Measurements from ENCODE around the gene MYD88.
"Not testable (repeated sequence)": the region's sequence is repeated elsewhere in the genome, so short reads cannot be mapped to it uniquely, and the experiment has no call there.

The MYD88 gene

DNA sequence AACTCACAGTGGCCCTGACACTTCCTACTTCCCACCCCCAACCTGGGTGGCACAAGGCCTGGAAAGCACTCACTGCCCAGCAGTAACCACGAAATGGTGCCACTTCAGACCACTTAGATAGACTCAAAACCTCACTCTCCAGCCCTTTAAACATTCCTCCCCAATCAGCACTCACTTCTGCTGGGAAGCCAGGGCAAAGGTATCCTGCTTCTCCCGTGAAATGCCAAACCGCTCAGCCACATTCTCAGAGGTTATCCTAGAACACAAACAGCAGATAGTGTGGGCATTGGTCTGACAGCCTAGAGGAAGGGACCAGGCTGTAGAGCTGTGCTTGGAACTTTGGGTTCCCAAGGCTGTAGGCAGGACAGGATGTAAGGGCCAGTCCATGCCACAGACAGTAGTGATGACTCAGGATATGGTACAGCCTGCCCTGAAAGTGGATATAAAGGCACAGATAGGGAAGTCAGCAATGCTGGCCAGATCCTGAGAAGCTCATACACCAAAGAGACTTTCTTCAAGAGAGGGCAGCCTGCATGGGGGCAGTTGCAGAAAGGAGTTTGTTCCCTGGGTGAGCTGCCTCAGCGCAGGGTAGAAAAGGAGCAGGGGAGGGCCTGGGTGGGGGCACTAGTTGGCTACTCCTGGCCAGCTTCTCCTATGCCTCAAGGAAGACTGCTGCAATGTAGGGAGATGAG, 10.7 kb upstream of the MYD88 start:
- no peak overlapping the region for H3K9ac ChIP-seq (ENCODE audit: low read depth, low read length)
- peaks cover 29% of the 10 kb centered on the region for H3K36me3 ChIP-seq (ENCODE audit: insufficient read depth, low read length)
- no peaks in the 10 kb centered on the region for H3K9me3 ChIP-seq (ENCODE audit: control insufficient read depth, insufficient read depth, low read length)
- no peaks in the 10 kb centered on the region for H3K4me1 ChIP-seq (ENCODE audit: insufficient read depth, low read length)

DNA sequence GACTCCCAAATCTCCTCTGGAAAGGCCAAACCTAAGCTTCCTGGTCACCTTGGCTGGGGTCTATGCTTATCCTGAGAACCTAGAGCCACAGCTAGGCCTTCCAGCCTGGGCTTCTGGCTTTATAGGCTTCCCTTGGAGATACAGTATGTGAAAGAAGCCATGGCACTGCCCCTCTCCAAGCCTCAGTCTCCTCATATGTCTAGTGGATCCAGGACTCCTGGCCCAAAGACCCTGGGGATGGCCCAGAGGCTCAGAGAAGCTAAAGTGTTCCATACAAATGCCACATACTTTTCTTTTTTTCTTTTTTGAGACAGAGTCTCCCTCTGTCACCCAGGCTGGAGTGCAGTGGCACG, 10.2 kb upstream of the MYD88 start:
- Histone ChIP-seq H3K4me1 (ENCODE audit: insufficient read depth, low read length) (no peaks in the 10 kb centered on the region), H3K9ac (ENCODE audit: low read depth, low read length) (no peak overlapping the region), H3K9me3 (ENCODE audit: control insufficient read depth, insufficient read depth, low read length) (no peaks in the 10 kb centered on the region), H3K36me3 (ENCODE audit: insufficient read depth, low read length) (peaks cover 29% of the 10 kb centered on the region)

DNA sequence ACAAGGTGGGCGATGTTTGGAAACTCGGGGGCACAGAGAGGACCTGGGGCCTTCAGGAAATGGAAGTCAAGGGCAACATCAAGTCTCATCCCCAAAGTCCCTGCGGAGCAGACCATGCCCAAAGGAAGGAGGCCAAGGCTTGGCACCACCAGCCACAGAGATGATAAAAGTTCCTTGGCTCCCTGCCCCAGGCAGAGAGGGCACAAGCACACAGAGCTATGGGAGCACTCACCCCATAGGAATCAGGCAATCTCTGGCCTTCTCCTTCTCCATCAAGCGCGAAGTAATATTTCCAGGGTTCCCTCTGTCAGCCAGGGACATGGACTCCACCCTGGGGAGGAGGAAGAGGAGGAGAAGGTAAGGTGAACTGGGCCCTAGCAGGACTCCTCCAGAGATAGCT, 9.4 kb upstream of the MYD88 start:
- Histone ChIP-seq H3K9me3 (ENCODE audit: control insufficient read depth, insufficient read depth, low read length) (no peaks in the 10 kb centered on the region), H3K36me3 (ENCODE audit: insufficient read depth, low read length) (peaks cover 29% of the 10 kb centered on the region), H3K9ac (ENCODE audit: low read depth, low read length) (no peak overlapping the region), H3K4me1 (ENCODE audit: insufficient read depth, low read length) (no peaks in the 10 kb centered on the region)

DNA sequence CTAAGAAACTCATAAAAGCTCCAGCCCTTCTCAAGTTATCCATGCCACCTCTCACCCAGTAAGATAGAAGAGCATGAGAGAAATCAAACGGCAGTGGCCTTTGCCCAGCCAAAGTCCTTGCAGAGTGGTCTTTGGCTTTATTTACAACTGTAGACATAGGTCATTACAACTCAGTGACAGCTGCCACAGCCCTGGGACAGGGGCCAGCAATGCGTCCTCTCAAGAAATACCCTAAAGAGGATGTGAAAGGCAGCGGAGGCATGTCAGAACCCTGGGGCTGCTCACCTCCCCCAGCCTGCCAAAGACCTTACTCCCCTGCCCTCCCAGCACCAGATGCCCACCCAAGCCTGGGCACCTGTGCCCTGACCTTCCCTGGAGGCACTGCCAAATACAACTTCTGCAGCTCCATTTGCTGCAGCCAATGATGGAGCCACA, 7.8 kb upstream of the MYD88 start:
- H3K9me3 ChIP-seq (ENCODE audit: control insufficient read depth, insufficient read depth, low read length) = no peaks in the 10 kb centered on the region
- H3K9ac ChIP-seq (ENCODE audit: low read depth, low read length) = no peak overlapping the region
- H3K4me1 ChIP-seq (ENCODE audit: insufficient read depth, low read length) = no peaks in the 10 kb centered on the region
- H3K36me3 ChIP-seq (ENCODE audit: insufficient read depth, low read length) = peaks cover 23% of the 10 kb centered on the region

DNA sequence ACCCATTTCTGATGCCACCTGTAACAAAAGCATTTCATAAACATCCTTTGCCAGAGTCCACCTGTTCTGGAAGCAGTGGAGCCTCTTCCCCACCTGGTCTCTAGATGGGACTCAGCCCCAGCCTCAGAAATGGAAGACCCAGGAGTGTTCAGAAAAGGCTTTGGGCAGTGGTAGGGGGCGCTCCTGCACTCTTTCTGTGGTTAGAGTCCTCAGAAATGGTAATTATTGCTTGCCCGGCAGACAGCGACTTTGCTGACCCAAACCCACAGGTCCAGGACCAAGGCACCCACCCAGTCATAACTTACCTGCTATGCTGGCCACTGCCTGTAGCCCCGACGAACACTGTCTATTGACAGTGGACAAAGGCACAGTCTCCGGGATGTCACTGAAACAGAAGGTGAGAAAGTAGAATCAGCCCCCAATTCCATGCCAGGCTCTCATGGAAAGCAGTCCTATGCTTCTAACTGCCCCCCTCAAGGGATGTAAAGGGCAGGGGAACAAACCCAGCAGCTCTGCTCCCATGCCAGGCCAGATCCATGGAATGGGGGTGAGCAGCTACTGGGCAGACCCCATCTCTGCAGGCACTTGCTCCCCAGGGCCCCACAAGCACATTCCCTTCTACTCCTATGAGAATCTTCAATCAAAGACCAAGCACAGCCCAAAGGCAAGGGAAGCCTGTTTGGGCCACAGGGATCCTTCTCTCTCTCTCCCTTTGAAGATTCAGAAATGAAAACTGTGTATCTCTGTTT, 6.7 kb upstream of the MYD88 start:
- H3K9me3 ChIP-seq (ENCODE audit: control insufficient read depth, insufficient read depth, low read length) = no peaks in the 10 kb centered on the region
- no peak overlapping the region for H3K9ac ChIP-seq (ENCODE audit: low read depth, low read length)
- no peaks in the 10 kb centered on the region for H3K4me1 ChIP-seq (ENCODE audit: insufficient read depth, low read length)
- peaks cover 23% of the 10 kb centered on the region for H3K36me3 ChIP-seq (ENCODE audit: insufficient read depth, low read length)

DNA sequence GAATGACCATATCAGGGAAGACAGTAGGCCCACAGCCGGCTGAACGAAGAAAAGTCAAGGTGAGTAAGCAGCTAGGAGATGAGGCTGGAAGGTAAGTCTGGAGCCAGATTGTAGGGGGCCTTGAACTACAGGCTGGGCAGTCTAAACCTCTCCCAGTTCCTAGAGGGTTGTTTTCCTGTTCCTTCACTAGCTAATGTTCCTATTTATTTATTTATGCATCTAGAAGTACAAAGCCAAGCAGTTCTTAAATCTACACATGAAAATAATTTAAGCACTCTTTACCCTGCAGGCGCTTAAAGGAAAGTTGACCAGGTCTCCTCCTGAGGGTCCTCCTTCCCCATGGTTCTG, 5.3 kb upstream of the MYD88 start:
- peaks cover 11% of the 10 kb centered on the region for H3K36me3 ChIP-seq (ENCODE audit: insufficient read depth, low read length)
- H3K9ac ChIP-seq (ENCODE audit: low read depth, low read length) = no peak overlapping the region
- no peaks in the 10 kb centered on the region for H3K4me1 ChIP-seq (ENCODE audit: insufficient read depth, low read length)
- H3K9me3 ChIP-seq (ENCODE audit: control insufficient read depth, insufficient read depth, low read length) = no peaks in the 10 kb centered on the region

DNA sequence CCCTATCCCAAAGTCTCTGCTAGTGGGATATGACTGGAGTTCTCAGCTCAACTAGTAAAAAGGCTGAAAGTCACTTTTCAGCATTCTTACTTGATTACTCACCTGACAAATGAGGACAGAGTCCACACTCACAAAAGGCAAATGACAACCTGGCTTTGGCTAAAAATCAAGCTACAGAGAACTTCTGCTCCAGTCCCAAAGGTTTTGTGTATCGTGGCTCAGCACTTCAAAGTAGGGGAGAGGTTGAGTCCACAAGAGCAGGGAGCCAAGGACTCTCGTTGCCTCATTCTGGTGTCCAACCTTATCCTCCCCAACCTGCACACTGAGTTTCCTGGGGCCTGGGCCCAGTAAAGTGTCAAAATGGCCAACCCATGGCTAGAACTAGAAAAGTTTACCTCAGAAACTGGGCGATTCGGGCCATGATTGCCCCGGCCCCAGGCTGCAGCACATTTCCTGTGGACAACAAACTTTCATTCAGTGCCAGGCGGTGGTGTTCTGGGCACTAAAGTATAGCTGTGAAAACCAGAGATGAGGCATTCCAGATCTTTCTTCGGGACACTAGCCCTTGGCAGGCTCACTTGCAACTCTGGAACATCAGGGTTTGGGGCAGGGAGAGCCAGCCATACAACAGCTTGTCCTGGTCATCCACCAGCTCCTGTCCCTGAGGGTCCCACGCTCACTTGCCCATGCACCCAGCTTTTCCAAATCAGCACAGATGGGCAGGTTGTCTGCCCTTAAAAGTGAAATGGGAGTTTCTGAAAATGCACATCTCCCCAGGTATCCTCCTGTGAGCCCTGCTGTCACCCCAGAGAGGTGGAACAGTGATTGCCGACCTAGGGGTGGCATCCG, 4.7 kb upstream of the MYD88 start:
- Histone ChIP-seq H3K9ac (ENCODE audit: low read depth, low read length) (no peak overlapping the region), H3K9me3 (ENCODE audit: control insufficient read depth, insufficient read depth, low read length) (no peaks in the 10 kb centered on the region), H3K36me3 (ENCODE audit: insufficient read depth, low read length) (peaks cover 9% of the 10 kb centered on the region; the same call in 1 of the 2 replicates), H3K4me1 (ENCODE audit: insufficient read depth, low read length) (no peaks in the 10 kb centered on the region)

DNA sequence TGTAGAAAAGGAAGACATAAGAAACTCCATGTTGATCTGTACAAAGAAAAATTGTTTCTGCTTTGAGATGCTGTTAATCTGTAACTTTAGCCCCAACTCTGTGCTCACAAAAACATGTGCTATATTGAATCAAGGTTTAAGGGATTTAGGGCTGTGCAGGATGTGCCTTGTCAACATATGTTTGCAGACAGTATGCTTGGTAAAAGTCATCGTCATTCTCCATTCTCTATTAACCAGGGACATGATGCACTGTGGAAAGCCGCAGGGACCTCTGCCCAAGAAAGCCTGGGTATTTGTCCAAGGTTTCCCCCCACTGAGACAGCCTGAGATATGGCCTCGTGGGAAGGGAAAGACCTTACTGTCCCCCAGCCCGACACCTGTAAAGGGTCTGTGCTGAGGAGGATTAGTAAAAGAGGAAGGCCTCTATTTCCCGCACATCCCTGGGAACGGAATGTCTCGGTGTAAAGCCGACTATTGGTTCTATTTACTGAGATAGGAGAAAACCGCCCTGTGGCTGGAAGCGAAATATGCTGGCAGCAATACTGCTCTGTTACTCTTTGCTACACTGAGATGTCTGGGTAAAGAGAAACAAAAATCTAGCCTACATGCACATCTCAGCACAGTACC, 3.8 kb upstream of the MYD88 start:
- H3K36me3 ChIP-seq (ENCODE audit: insufficient read depth, low read length); H3K9ac ChIP-seq (ENCODE audit: low read depth, low read length); H3K4me1 ChIP-seq (ENCODE audit: insufficient read depth, low read length); H3K9me3 ChIP-seq (ENCODE audit: control insufficient read depth, insufficient read depth, low read length): not testable (repeated sequence)

DNA sequence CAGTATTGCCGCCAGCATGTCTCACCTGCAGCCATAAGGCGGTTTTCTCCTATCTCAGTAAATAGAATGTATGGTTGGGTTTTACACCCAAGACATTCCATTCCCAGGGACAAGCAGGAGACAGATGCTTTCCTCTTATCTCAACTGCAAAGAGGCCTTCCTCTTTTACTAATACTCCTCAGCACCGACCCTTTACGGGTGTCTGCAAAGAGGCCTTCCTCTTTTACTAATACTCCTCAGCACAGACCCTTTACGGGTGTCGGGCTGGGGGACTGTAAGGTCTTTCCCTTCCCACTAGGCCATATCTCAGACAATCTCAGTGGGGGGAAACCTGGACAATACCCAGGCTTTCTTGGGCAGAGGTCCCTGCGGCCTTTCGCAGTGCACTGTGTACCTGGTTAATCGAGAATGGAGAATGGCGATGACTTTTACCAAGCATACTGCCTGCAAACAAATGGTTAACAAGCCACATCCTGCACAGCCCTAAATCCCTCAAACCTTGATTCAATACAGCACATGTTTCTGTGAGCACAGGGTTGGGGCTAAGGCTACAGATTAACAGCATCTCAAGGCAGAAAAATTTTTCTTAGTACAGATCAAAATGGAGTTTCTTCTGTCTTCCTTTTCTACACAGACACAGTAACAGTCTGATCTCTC, 2.7 kb upstream of the MYD88 start:
- H3K9ac ChIP-seq (ENCODE audit: low read depth, low read length) = peak overlapping the region; percentile 86; the same call in 1 of the 2 replicates
- not testable (repeated sequence) for H3K4me1 ChIP-seq (ENCODE audit: insufficient read depth, low read length); H3K9me3 ChIP-seq (ENCODE audit: control insufficient read depth, insufficient read depth, low read length); H3K36me3 ChIP-seq (ENCODE audit: insufficient read depth, low read length)

DNA sequence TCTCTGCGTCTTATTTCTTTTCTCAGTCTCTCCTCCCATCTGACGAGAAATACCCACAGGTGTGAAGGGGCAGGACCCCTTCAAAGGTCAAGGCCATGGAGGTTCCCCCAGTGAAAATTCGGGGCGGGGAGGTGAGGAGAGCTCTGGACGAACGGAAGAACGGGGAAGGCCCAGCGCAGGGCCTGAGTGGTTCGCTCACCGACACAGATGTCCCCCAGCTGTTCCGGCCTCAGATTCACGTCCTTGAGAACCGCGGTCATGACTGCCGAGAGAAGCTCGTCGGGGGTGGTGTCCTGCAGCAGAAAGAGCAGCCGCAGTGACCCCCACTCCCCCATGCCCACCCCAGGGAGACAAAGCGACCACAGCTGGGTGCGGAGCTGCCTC, 2.1 kb upstream of the MYD88 start:
- H3K4me1 ChIP-seq (ENCODE audit: insufficient read depth, low read length) = no peaks in the 10 kb centered on the region; the same call in 1 of the 2 replicates
- peaks cover under 1% of the 10 kb centered on the region; the same call in 1 of the 2 replicates for H3K36me3 ChIP-seq (ENCODE audit: insufficient read depth, low read length)
- H3K9me3 ChIP-seq (ENCODE audit: control insufficient read depth, insufficient read depth, low read length) = no peaks in the 10 kb centered on the region
- peak overlapping the region; percentile 86 for H3K9ac ChIP-seq (ENCODE audit: low read depth, low read length)

DNA sequence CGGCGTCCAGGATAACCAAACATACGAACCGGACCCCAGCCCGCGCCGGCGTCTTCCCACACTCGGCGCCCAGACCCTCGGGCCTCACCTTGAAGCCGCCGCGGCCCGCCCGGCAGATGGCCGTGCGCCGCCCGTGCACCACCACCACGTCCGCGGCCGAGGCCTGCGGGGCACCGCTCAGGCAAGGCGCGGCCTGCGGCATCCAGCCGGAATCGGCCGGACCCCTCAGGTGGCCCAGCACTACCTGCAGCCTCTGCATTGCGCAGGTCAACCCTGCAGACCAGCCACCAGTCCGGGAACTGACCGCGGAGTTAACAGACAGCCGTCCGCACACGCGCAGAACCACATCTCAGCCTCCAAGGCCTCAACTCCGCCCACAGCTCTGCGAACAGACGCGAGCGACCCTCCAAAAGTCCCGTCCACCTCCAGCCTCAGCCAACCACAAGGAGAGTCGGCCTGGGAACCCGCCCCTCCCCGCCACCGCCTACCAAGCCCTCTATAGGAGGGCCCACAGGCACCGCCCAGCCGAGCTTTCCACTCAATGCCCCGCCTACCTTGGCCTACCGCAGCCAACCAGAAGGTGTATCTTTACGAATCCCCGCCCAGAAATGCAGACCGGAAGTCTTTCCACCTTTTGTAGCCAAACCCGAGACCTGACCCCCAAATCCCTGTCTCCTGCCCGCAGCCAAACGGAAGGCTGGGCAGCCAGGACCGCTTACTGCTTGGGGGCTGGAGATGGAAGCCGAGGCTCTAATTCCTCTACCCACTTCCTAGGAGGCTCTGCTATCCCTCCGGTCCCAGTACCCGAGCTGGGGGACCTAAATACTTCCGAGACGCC, 1.5 kb upstream of the MYD88 start, which contains the start of gene ACAA1:
TSS of gene ACAA1 (minus strand) at position 351 of the 838 bp plus-strand sequence. CDS start at position 259, 92 bp downstream.
- H3K9ac ChIP-seq (ENCODE audit: low read depth, low read length) = peak within 1 kb of the TSS; percentile 86
- no peaks in the 10 kb centered on the region; the same call in 1 of the 2 replicates for H3K4me1 ChIP-seq (ENCODE audit: insufficient read depth, low read length)
- H3K36me3 ChIP-seq (ENCODE audit: insufficient read depth, low read length) = no peaks in the 10 kb centered on the region
- H3K9me3 ChIP-seq (ENCODE audit: control insufficient read depth, insufficient read depth, low read length) = no peaks in the 10 kb centered on the region

DNA sequence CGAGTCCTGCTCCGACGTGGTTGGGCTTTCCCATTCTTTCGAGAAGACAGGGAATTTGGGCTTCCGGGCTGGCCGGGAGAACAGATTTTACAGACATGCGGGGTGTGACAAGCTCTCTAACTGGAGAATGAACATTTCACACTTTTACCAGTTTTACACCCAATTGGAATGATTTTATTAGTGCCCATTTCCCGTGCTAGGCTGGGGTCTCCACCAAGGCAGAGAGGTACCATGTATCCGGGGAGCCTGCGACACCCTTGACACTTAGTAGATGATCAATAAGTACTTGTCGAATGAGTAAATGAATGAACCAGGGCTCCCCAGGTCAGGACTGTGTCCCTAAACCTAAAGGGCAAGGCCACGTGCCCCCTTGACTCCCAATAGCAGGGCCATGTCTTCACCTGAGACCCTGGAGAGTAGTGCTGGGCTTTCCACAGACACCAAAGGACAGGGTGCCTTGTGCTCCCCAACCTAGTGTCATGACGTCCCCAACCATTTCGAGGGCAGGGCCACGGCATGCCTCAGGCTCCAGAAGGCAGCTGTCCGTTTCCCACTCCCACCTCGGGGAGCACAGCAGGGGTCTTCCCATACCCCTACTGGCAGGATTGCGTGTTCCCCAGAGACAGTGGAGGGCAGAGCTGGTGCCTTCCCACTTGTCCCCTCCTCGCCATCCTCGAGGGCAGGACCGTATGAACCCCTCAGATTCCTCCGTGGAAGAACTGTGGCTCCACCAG, 679 bp upstream of the MYD88 start:
- H3K9me3 ChIP-seq (ENCODE audit: control insufficient read depth, insufficient read depth, low read length) = no peaks in the 10 kb centered on the region
- peak overlapping the region; percentile 60 for H3K9ac ChIP-seq (ENCODE audit: low read depth, low read length)
- H3K36me3 ChIP-seq (ENCODE audit: insufficient read depth, low read length) = no peaks in the 10 kb centered on the region
- H3K4me1 ChIP-seq (ENCODE audit: insufficient read depth, low read length) = no peaks in the 10 kb centered on the region; the same call in 1 of the 2 replicates

DNA sequence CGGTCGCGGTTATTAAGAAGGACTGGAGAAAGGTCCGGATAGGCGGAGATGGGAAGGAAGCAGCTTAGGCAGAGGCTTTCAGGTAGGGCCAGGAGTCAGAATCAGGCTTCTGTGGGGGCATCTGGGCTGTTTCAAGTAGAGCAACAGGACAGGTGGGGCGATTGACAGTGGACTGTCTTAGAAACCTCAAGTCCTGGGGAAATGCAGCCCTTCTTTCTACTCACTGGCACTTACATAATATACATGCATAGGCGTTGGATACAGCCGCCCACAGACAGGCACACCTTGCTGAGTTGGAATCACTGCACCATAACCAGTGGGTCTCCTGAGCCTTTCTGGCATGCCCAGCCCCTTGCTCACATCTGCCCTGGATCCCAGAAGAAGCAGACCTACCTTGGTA, 730 bp downstream of the MYD88 start:
- peak overlapping the region; percentile 60 for H3K9ac ChIP-seq (ENCODE audit: low read depth, low read length)
- H3K36me3 ChIP-seq (ENCODE audit: insufficient read depth, low read length) = no peaks in the 10 kb centered on the region
- H3K4me1 ChIP-seq (ENCODE audit: insufficient read depth, low read length) = no peaks in the 10 kb centered on the region; the same call in 1 of the 2 replicates
- no peaks in the 10 kb centered on the region for H3K9me3 ChIP-seq (ENCODE audit: control insufficient read depth, insufficient read depth, low read length)
